Dendritic cell treated with granulocyte-macrophage colony-stimulating factor and Interleukin-4, amounts not matched to agents 40 ng/mL and 50 ng/mL, for 4 days (primary cell): ENCODE data around the gene LGR6.
"Not testable (repeated sequence)": the region's sequence is repeated elsewhere in the genome, so short reads cannot be mapped to it uniquely, and the experiment has no call there.

Source experiments
- H3K27ac Mint-ChIP-seq: one replicate; pipeline ENCODE4 v1.8.0; 2022; ENCODE audit warnings: mild to moderate bottlenecking, mixed read lengths
- H3K27me3 Mint-ChIP-seq: one replicate; pipeline ENCODE4 v1.8.0; 2022; ENCODE audit warnings: mild to moderate bottlenecking, mixed read lengths
- H3K36me3 Mint-ChIP-seq: one replicate; pipeline ENCODE4 v1.8.0; 2022; ENCODE audit warnings: low read depth, mixed read lengths
- H3K4me1 Mint-ChIP-seq: one replicate; pipeline ENCODE4 v1.8.0; 2022; ENCODE audit warnings: low read depth, mixed read lengths
- H3K4me3 Mint-ChIP-seq: one replicate; pipeline ENCODE4 v1.8.0; 2022; ENCODE audit warnings: mild to moderate bottlenecking, moderate library complexity, mixed read lengths
- H3K9me3 Mint-ChIP-seq: one replicate; pipeline ENCODE4 v1.8.0; 2022; ENCODE audit warnings: mixed read lengths
- intact Hi-C: fragments of 100-400 bp; cut with micrococcal nuclease; formaldehyde crosslinking; loops from one replicate; pipeline ENCODE4 v1.15.0; 2022

LGR6 gene

GRCh38 chr1:202191391-202191790, 2.2 kb upstream of the LGR6 start:
- H3K4me1 Mint-ChIP-seq, H3K9me3 Mint-ChIP-seq, H3K27ac Mint-ChIP-seq, intact Hi-C loops, H3K36me3 Mint-ChIP-seq, H3K4me3 Mint-ChIP-seq: not testable (repeated sequence)
- peaks cover 65% of the 10 kb centered on the region for H3K27me3 Mint-ChIP-seq

GRCh38 chr1:202192770-202193613, 607 bp upstream of the LGR6 start:
- no peak overlapping the region for H3K4me3 Mint-ChIP-seq
- intact Hi-C loops = loop anchor here (1.0 kb wide), 1 partner anchor 122 kb away; no protein-coding TSS in a partner anchor
- H3K36me3 Mint-ChIP-seq = no peaks in the 10 kb centered on the region
- peaks cover 64% of the 10 kb centered on the region for H3K27me3 Mint-ChIP-seq
- no peaks in the 10 kb centered on the region for H3K9me3 Mint-ChIP-seq
- H3K4me1 Mint-ChIP-seq = no peaks in the 10 kb centered on the region
- H3K27ac Mint-ChIP-seq = no peak overlapping the region

DNA sequence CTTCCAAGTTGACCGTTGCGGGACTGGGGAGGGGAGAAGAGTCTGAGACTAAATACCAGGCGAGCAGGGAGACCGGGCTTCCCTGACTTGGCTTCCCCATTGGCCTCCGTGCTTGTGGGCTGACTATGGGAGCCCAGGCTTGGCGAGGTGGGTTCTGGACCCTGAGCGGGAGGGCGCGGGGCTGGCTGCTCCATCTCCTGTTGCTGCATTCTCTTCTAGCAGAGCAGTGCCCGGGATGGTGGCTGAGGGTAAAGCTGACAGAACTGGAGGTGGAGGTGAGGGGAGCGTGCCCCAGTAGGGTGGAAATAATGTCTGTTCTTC, 689 bp downstream of the LGR6 start:
- Mint-ChIP-seq H3K27me3 (peaks cover 73% of the 10 kb centered on the region), H3K36me3 (no peaks in the 10 kb centered on the region), H3K4me3 (no peak overlapping the region), H3K4me1 (no peaks in the 10 kb centered on the region), H3K9me3 (no peaks in the 10 kb centered on the region), H3K27ac (no peak overlapping the region)
- intact Hi-C loops = no loop called here

GRCh38 chr1:202197653-202198365, 4.2 kb downstream of the LGR6 start:
- peaks cover 82% of the 10 kb centered on the region for H3K27me3 Mint-ChIP-seq
- H3K27ac Mint-ChIP-seq = no peak overlapping the region

GRCh38 chr1:202198366-202198724, 4.7 kb downstream of the LGR6 start:
- Mint-ChIP-seq H3K4me1 (no peaks in the 10 kb centered on the region), H3K4me3 (no peak overlapping the region), H3K27ac (no peak overlapping the region), H3K9me3 (no peaks in the 10 kb centered on the region), H3K36me3 (no peaks in the 10 kb centered on the region), H3K27me3 (peaks cover 77% of the 10 kb centered on the region)
- intact Hi-C loops = no loop called here

More at GRCh38 chr1:202197653-202198365, 4.2 kb downstream of the LGR6 start:
- no peaks in the 10 kb centered on the region for H3K4me1 Mint-ChIP-seq
- H3K9me3 Mint-ChIP-seq = no peaks in the 10 kb centered on the region
- no peaks in the 10 kb centered on the region for H3K36me3 Mint-ChIP-seq
- H3K4me3 Mint-ChIP-seq = no peak overlapping the region
- intact Hi-C loops = no loop called here

DNA sequence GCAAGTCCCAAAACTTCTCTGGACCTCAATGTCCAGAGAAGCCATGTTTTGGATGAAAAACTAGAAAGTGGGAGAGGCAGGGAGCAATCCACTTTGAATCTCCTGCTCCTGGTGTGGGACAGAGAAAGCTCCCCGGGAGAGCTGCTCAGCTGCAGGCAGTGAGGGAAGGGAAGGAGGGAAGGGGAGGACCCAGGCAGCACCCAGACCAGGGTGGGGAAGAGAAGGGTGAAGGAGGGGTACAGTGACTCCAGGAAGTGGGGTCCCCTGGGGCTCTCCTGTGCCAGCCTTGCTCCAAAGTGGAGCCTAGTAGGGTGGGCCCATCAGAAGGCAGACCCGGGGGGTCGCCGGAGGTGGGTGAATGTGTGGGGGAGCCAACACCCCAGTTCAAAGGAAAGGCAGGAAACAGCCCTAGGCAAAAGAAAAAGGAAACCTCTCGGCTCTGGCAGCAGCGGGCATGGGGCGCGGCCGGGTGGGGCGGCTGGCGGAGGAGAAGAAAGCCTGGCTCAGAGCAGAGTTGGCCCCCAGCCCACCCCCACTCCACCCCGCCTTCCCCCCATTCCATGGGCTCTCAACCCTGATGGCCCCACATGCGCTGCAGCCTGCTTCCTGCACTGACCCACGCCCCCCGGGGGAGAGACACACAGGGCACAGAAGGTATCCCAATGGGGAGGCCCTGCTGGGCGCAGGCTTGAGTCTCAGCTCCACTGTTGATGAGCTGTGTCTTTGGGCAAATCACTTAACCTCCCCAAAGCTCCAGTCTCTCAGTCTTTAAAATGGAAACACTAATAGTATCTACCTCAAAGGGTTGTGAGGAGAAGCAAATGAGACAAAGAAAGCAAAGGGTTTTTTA, 5.7 kb downstream of the LGR6 start:
- Mint-ChIP-seq H3K9me3 (no peaks in the 10 kb centered on the region), H3K27me3 (peaks cover 70% of the 10 kb centered on the region), H3K27ac (no peak overlapping the region), H3K4me3 (no peak overlapping the region), H3K36me3 (no peaks in the 10 kb centered on the region), H3K4me1 (no peaks in the 10 kb centered on the region)
- intact Hi-C loops = no loop called here

DNA sequence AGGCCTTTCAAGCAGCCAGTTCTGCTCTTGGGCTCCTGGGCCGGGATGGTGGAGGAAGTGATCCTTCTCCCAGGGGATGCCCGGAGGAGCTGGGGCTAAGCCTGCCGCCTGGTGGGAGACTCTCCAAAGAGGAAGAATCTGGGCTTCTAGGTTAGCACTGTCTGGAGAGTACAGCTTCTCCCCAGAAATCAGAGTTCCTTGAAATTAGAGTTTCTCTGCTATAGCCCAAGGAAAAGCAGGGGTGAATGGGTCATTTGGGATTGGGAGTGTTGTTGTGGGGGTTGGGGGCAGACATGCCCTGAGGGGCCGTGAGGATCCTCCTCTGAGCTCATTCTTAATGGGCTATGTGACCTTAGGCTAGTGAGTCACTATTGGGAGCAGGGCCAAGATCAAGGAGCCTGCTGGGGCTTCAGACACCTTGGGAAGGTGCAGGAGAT, 6.5 kb downstream of the LGR6 start:
- H3K27me3 Mint-ChIP-seq = peaks cover 62% of the 10 kb centered on the region
- no peak overlapping the region for H3K4me3 Mint-ChIP-seq
- no peaks in the 10 kb centered on the region for H3K4me1 Mint-ChIP-seq
- H3K27ac Mint-ChIP-seq = no peak overlapping the region
- no peaks in the 10 kb centered on the region for H3K9me3 Mint-ChIP-seq
- intact Hi-C loops = no loop called here
- no peaks in the 10 kb centered on the region for H3K36me3 Mint-ChIP-seq

DNA sequence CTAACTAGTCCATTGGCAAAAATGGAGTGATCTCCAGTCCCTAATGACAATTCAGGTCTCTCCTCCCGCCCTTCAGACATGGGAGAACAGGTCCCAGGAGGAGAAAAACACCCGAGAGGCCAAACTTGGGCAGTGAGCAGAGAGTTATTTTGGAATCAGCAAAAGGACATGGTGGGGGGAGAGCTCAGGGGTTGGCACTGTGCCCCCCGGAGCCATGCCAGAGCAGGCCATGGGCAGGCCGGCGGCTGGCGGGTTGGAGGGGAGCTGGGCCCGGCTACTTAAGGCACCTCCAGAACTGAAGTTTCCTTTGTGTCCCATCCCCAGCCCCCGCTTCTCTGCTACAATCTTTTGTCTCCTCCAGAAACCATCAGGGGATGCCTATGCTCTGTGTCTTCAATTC, 7.1 kb downstream of the LGR6 start:
- no peak overlapping the region for H3K4me3 Mint-ChIP-seq
- intact Hi-C loops = no loop called here
- H3K4me1 Mint-ChIP-seq = no peaks in the 10 kb centered on the region
- peaks cover 56% of the 10 kb centered on the region for H3K27me3 Mint-ChIP-seq
- no peaks in the 10 kb centered on the region for H3K36me3 Mint-ChIP-seq
- no peak overlapping the region for H3K27ac Mint-ChIP-seq
- no peaks in the 10 kb centered on the region for H3K9me3 Mint-ChIP-seq

GRCh38 chr1:202201266-202201665, 7.7 kb downstream of the LGR6 start:
- no peak overlapping the region for H3K27ac Mint-ChIP-seq
- intact Hi-C loops = no loop called here
- no peaks in the 10 kb centered on the region for H3K4me1 Mint-ChIP-seq
- H3K9me3 Mint-ChIP-seq = no peaks in the 10 kb centered on the region
- H3K4me3 Mint-ChIP-seq = no peak overlapping the region
- H3K36me3 Mint-ChIP-seq = no peaks in the 10 kb centered on the region
- peaks cover 50% of the 10 kb centered on the region for H3K27me3 Mint-ChIP-seq

GRCh38 chr1:202201971-202202370, 8.4 kb downstream of the LGR6 start:
- Mint-ChIP-seq H3K4me3 (no peak overlapping the region), H3K27me3 (peaks cover 44% of the 10 kb centered on the region), H3K27ac (no peak overlapping the region), H3K4me1 (no peaks in the 10 kb centered on the region), H3K9me3 (no peaks in the 10 kb centered on the region), H3K36me3 (no peaks in the 10 kb centered on the region)
- intact Hi-C loops = no loop called here

- no peak overlapping the region for H3K4me3 Mint-ChIP-seq
- no peaks in the 10 kb centered on the region for H3K4me1 Mint-ChIP-seq
- H3K9me3 Mint-ChIP-seq = no peaks in the 10 kb centered on the region
- peaks cover 41% of the 10 kb centered on the region for H3K27me3 Mint-ChIP-seq
- H3K27ac Mint-ChIP-seq = no peak overlapping the region
- no peaks in the 10 kb centered on the region for H3K36me3 Mint-ChIP-seq
- intact Hi-C loops = no loop called here
Measured at GRCh38 chr1:202202500-202203168, 9.0 kb downstream of the LGR6 start.

DNA sequence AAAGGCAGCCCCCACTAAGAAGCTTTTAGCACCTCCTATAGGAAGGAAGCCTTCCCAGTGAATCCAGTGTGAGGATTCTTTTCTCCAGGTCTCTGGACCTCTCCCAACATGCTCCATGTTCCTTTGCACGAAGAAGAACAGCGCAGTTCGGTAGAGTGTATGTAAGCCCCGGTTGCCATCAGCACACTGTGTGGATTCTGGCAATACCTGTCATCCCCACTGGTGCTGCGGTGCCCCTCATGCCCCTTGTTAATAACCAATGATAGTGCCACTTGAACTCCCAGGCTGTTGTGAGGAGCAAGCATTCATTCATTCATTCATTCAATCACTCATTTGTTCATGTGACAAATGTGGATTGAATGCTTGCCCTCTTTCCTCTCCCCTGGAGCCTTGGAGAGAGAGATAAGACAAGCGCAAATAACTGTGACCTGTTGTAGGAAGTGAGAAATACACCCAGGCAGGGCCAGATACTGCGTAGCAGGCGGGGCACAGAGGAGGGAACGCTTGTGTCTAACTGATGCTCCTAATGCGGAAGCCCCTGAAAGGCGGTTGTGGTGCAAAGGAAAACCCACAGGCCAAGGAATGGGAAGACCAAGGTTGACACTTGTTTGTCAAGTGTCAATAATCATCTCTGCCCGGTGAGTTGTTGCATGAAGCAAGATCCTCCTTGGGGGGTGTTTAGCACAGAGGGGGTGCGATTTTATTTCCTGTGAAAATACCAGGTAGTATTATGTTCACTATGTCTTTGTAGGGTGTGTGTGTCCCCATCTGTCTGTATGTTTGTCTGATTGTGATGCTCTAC, 9.8 kb downstream of the LGR6 start:
- no peaks in the 10 kb centered on the region for H3K4me1 Mint-ChIP-seq
- H3K9me3 Mint-ChIP-seq = no peaks in the 10 kb centered on the region
- H3K27ac Mint-ChIP-seq = no peak overlapping the region
- peaks cover 38% of the 10 kb centered on the region for H3K27me3 Mint-ChIP-seq
- intact Hi-C loops = no loop called here
- no peak overlapping the region for H3K4me3 Mint-ChIP-seq
- H3K36me3 Mint-ChIP-seq = no peaks in the 10 kb centered on the region

DNA sequence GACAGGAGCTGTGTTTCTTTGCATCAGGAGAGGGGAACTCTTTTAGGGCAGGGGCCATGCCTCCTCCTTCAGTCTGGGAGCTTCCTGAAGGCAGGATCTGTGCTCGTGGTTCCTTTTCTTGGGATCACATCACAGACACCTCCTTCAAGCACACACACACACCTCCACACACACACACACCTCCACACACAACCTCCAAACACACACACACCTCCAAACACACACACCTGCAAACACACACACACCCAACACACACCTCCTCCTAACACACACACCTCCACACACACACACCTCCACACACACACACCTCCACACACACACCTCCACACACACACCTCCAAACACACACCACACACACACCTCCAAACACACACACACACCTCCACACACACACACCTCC, 10.5 kb downstream of the LGR6 start:
- no peak overlapping the region for H3K4me3 Mint-ChIP-seq
- peaks cover 32% of the 10 kb centered on the region for H3K27me3 Mint-ChIP-seq
- no peak overlapping the region for H3K27ac Mint-ChIP-seq
- no peaks in the 10 kb centered on the region for H3K36me3 Mint-ChIP-seq
- H3K9me3 Mint-ChIP-seq = no peaks in the 10 kb centered on the region
- intact Hi-C loops = no loop called here
- H3K4me1 Mint-ChIP-seq = no peaks in the 10 kb centered on the region
